ENCODE results near the gene ANO3. TPM values are rescaled to one million over a fixed set of nuclear protein-coding genes. Genes with fewer than 3 reads are reported as not detected.
A peak's percentile ranks its signal among the peaks of the same experiment; 100 is the strongest.

ANO3 gene
- total RNA-seq, 1 experiment from 2014 or later = 1.7 TPM

DNA sequence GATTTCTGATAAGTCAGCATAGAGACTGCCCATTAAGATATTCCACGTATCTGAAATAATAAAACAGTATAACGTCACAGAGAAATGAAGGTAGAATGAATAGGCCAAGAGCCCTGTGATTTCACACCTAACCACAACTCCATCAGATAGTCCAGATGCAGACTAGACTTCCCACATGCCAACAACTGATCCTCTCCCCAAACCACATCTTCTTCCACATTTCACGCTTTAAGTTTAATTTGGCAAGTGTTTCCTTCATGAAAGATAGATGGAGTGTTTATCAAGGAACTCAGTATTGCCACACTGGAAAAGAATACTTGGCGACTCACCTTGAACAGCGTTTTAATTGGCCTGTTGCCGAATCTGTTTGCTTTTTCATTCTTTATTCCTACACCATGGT, 158.6 kb downstream of the ANO3 start:
- DNase-seq (ENCODE audit: low spot score) = no peak

DNA sequence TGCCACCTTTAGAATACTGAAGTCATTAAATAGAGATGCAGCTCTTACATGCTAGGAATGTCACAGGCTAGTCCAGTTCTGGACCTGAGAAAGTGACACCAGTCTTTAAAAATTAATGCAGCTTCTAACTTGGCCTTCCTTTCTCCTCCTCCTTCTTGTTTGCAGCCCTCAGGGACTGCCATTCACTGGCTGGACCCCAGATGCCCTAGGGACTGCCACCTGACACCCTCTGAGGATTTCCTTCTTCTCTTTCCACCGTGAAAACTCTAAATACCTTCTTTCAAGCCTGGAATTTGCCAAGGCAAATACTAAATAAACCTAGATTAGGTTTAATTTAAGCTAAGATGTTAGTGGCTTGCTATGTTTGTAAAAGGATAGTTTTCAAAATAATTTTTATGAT, 161.7 kb downstream of the ANO3 start:
- no peak for DNase-seq (ENCODE audit: low spot score)

DNA sequence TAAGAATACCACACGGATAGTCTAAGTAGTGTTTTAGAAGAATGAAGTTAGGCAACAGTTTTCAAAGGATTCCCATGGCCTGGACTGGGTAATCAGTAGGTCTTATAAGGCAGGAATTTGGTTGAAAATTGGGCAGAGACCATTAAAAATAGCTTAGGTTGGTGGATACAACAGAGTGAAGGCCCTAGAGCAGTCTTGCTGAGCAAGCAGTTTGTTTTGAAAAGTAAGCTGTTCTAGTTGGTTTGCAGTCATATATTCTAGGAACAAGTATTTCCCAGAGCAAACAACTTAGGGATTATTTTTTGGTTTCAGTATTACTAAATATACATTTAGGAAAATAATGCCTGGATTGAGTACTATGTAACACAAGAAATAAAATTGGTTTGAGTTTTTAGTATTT, 175.3 kb downstream of the ANO3 start:
- no peak for DNase-seq (ENCODE audit: low spot score)

DNA sequence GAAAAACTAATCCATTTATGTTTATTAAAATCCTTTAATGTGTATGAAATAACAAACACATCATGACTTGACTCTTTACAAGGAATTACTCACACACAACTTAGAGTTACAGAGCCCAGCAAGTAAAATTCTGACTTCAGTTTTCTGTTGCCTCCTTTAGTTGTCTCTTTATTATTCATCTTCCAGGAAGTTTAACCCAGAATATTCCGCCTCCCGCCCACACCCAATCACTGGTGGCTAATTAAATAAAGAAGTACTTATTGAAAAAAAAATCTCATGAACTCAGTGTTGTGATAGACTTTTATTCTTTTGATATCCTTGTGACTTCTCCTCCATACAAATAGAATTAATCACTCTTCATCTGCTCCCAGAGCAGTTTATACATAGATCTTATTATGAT, 178.2 kb downstream of the ANO3 start:
- no peak for DNase-seq (ENCODE audit: low spot score)

DNA sequence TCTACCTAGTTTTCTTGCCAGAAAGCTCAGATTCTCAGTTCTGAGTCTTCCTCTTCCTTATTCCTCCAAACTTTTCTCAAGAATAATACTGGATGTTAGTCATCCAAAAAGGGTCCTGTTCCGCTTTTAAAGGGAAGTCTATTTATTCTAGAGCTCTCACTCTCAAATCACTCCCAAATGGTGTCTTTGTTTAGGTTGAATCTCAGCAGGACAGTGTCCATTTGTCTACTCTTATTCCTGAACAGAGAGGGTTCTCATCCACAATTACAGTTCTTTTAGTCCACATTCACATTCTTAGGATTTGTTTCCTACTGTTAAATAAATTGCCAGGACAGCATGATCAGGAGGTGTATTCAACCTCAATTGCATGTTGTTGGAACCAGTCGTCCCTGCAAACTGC, 178.8 kb downstream of the ANO3 start:
- no peak for DNase-seq (ENCODE audit: low spot score)

DNA sequence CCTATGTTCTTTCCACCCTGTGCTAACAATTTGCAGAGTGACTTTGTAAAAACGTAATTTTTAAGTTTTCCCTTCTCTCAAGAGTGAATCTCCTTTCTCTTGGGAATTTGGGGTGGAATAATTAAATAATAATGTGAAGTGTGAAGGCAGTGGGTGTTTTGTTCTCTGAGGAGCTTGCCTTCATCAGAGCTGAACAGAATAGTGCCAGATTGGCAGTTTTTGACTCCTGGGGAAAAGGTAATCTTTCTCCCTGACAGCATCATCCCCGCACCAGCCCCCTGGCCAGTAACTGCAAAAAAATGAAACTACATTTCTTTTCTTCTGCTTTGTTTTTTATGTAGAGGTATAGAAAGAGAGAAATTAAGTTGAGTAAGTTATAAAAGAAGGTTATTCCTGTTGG, 180.3 kb downstream of the ANO3 start:
- no peak for DNase-seq (ENCODE audit: low spot score)

DNA sequence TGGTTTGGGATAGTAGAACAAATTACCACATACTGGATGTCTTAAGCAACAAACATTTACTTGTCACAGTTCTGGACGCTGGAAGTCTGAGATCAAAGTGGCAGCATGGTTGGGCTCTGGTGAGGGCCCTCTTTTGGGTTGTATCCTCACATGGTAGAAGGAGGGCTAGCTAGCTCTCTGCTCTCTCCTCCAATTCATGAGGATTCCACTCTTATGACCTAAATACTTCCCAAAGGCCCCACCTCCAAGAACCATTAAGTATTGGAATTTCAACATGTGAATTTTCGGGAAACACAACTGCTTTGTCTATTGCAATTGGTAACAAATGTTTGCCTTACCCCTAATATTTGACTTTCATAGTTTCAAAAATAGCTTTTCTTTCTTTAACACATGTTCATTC, 187.5 kb downstream of the ANO3 start:
- no peak for DNase-seq (ENCODE audit: low spot score)

DNA sequence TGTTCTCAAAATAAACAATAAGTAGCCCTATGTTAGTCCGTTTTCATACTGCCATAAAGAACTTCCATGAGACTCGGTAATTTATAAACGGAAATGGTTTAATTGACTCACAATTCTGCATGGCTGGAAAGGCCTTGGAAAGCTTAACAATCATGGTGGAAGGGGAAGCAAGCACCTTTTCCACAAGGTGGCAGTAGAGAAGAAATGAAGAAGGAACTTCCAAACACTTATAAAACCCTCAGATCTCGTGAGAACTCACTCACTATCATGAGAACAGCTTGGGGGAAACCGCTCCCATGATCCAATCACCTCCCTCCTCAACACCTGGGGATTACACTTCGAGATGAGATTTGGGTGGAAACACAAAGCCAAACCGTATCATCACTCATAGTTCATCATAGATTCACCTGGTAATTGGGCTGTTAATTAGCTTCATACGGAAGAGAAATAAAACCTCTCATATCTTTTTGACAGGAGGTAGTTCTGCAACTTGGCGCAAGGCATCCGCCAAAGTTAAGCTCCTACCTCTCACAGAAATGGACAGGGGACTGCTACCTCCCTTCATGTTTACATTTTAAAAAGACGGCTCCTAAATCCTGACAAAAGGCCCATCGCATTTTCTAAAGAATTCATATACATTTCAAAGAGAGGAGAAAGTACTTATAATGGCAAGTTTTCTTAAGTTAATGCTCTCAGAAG, 191.1 kb downstream of the ANO3 start:
- peak; percentile 63 for DNase-seq (ENCODE audit: low spot score)

DNA sequence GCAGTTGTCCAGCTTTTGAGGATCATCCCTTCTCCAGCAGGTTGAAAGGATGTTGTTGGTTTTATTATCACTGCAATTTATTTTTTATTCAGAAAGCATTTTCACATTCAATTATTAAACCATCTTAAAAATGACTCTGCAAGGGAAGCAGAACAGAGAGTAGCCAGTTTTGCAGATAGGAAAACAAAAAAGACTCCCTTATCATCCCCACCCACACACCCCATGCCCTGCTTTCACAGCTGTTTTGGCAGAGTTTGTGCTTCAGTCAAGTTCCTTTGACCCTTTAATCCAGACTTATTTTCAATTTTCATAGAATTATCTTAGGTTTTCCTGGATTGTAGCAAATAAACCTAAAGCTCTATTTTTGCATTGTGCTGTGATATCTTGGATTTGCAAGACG, 195.8 kb downstream of the ANO3 start:
- DNase-seq (ENCODE audit: low spot score) = no peak

DNA sequence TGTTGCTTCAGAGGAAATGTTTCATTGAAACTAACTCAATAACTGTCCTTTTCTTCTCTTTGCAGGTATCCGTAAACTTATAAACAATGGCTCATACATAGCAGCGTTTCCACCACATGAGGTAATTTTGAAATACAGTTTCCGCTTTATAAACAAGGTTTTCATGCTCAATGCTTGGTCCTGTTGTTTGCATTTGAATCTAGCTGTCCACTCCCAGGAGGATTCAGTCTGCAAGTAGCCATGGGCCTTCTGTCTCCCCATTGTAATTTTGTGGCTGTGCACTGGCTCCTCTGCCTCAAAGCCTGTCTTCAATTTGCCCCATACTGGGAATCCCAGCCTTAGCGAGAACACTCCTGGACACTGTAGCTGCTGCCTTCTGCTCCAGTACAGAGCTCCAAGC, 205.4 kb downstream of the ANO3 start:
- no peak for DNase-seq (ENCODE audit: low spot score)

DNA sequence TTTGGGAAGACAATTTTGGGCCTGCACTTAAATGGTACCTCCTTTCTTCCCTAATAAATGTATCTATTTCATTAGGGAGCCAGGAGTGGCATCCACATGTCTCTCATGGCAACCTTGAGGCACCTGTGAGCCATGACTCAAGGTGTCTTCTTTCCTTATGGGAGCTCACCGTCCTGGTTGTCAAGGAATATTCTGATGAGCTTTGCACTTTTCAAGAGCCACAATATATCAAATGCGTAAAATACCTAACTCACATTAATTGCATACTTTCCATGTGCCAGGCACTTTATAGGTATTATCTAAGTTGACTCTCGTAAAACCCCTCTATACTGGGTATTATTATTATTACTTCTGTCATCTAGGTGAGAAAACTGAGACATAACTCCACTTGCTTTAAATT, 207.6 kb downstream of the ANO3 start:
- no peak for DNase-seq (ENCODE audit: low spot score)

DNA sequence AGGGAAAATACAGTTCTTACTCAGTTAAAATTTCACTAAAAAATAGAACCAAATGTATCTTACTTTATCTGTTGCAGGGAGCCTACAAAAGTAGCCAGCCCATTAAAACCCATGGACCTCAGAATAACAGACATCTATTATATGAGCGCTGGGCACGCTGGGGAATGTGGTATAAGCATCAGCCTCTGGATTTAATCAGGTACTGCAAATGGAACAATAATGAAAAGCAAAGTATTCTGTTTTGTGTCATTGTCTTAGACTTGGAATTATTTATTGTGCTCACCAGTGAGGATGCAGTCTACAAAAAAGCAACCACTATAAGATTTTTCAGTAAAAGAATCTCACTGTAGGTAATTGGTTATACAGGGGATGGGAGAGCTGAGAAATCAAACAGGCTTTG, 209.9 kb downstream of the ANO3 start:
- no peak for DNase-seq (ENCODE audit: low spot score)

DNA sequence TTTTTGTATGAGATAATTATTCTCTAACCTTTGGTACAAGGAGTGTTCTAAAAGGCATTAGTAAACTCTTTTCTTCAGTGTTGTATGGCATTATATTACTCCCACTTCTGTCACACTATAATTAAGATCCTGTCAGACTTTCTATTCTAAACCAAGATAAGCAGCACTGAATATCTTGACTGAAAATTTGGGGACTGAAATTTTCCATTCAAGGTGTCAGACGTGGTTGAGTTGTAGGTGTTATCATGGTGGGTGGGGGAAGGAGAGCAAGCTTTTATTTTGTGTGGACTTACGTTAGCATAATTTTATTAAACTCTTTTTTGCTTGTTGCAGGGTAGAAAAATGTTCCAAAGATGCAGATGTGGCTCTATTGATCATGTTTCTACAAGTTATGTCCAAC, 217.2 kb downstream of the ANO3 start:
- DNase-seq (ENCODE audit: low spot score) = no peak

DNA sequence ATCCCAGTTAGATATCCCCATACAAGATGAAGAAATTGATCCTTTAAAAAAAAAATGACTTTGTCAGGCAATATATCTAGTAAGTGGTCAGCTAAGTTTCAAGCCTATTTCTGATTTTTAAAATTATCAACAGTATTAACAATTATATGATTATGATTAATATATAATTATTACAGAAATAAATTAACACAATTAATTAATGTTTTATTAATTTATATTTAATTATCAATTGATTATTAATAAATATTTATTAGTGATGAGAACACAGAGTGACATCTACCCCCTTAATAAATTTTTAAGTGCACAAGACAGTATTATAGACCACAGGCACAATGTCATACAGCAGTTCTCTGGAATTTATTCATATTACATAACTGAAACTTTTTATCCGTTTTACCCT, 218.1 kb downstream of the ANO3 start:
- no peak for DNase-seq (ENCODE audit: low spot score)

DNA sequence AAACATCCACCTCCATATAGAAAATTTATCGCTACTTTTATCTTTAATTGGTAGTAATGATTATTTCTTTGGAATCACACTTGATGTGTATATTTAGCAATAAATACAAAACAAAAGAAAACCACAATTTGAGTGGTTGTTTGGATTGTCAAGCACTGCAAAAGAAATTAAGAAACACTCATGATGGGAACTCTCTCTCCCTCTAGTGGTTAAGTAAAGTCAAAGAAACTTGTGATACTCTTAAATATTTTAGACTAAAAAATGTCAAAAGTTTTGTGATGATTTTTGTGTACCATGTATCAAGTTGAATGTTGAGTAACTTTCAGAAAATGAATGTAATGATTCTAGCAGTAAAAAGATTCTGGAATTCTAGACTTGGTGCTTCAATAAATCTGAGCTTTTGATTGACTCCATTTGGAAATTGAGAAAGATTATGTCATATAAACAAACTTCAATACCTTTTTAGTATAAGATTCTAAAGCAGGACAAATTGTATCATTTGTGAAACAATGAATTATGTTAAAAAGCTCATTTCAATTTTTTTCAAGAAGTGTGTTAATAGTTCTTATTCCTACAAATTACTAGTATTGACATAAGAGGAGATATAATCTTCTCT, 219.4 kb downstream of the ANO3 start:
- DNase-seq (ENCODE audit: low spot score) = no peak

DNA sequence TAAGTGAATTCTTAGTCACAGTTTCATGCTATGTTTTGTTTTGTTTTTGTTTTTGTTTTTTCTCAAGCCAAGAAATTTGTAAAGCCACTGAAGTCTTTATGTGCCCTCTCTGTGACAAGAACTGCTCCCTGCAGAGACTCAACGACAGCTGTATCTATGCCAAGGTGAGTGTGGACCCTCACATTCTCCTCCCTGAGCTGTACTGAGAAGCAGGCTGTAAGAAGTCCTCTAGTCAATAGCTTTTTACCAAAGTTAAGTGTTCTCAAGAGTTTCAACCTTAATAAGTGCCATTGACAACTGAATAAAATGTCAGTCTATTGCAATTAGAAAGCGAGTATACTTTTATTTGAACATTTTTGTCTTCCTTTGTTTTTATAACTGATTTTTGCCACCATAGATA, 221.3 kb downstream of the ANO3 start:
- DNase-seq (ENCODE audit: low spot score) = no peak

DNA sequence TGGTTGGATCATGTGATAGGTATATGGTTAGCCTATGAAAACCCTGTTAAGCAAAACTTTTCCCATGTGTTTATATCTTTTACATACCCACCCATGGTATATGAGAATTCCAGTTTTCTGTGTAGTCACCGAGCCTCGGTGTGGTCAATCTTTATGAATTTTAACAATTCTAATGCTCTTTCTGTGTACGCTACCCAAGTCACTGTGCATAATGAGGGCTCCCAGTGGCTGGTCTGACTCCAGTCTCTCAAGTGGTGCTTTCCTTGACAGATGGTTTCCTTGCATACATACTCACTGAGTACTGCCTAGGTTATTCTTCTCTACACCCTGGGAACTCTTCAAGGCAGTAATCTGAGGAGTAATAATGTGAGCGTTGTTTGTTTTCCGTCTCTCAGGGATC, 222.5 kb downstream of the ANO3 start:
- no peak for DNase-seq (ENCODE audit: low spot score)

DNA sequence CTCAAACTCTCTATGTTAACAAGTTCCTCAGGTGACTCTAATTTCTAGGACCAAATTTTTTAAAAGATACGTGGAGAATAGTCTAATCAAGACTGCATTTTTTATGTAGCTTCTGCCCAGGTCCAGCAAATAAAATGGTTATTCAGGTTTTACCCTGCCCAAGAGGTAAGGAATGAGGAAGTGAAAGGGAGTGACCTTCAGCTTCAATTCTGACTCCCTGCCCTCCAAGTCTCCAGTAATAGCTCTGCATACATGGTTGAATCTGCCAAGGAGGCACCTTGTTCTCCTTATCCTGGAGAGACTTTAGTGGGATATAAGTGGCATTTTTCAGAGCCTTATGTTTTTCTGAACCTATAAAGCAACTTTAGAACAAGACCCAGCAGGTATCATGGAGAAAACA, 224.7 kb downstream of the ANO3 start:
- no peak for DNase-seq (ENCODE audit: low spot score)

DNA sequence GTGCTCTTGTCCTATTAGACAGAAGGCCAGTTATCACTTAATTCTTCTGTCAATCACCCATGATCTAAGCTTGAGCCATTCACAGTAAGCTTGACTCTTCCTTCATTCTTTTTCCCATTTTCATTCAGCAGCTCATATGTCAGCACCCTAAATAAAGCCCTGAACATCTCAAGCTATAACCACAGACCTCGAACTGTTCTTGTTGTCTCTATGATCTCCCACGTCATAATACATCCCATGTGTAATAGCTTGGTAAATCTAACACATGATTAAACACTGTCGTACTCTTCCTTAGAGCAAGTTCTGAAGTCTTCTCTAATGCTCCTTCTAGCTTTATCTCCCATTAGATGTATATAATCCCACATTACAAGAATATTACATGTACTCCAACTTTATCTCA, 225.7 kb downstream of the ANO3 start:
- no peak for DNase-seq (ENCODE audit: low spot score)

DNA sequence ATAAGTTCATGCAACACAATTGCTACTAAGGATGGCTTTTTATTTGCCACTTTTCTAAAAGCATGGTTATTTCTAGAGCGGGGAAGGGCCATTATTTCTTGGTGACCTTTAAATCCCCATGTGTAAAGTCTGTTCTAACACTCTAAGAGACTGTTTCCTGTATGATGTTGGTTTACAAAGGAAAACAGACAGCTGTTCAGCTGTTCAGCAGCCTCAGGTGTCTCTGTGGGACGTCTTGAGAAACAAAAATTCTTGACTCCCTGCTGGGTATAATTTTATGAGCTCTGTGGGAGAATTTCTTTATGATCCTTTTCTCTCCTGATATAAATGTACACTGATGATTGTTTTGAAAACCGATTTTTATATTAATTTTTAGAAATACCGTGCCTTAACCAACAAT, 226.3 kb downstream of the ANO3 start:
- no peak for DNase-seq (ENCODE audit: low spot score)

DNA sequence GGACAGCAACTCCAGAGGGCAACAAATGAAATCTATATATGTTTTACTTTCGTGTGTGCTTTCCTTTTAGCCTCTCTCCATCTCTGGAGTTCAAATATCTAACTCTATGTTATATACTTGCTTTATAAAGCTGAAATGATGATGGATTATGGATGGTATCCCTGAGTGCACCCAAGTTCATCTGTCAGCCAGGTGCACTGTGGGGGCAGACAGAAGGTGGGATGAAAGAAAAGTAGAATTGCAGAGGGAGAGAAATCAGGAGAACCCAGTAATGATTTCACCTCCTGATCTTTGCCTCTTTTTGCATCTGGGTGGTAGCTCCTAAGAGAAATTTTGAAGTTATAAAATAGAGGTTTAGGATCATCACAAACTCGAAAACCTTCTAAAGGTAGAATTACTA, 237.7 kb downstream of the ANO3 start:
- DNase-seq (ENCODE audit: low spot score) = no peak

DNA sequence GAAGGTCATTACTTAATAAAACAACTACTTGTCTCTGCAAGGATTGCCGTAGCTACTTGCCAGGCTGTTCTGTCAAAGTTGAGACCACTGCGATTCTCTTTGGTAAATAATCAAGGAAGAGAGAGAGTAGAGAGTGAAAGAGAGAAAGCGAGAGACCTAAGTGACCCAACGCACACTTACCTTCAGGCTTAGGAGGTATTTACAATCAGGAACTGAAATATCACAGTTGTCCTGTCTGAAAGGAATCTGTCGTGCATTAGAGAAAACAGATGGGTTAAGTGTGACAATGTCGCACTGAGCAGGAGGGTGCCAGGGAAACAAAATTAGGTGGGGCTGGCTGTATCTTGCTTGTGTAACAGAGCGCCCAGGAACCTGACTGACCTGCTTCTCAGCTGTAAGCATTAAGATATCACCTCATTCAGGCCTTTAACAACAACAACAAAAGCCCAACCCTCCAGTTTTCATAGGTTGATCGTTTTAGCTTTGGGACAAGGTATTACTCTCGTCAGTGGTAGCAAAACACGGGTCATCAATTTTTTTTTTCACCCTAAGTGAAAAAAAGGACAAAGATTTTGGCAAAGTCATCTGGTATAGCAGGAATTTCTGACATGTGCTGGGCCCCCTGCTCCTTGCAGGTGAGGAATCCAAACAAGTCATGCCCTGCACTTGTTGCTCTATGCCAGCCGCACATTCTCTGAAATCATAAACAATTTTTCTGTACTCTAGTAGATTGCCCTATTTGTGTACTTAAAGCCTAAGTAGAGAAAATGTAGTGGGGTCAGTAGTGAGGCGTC, 240.1 kb downstream of the ANO3 start, which contains the start of gene MUC15:
TSS of gene MUC15 (minus strand) at position 403 of the 794 bp plus-strand sequence. CDS start 5,169 bp downstream, outside the sequence.
- no peak for DNase-seq (ENCODE audit: low spot score)

DNA sequence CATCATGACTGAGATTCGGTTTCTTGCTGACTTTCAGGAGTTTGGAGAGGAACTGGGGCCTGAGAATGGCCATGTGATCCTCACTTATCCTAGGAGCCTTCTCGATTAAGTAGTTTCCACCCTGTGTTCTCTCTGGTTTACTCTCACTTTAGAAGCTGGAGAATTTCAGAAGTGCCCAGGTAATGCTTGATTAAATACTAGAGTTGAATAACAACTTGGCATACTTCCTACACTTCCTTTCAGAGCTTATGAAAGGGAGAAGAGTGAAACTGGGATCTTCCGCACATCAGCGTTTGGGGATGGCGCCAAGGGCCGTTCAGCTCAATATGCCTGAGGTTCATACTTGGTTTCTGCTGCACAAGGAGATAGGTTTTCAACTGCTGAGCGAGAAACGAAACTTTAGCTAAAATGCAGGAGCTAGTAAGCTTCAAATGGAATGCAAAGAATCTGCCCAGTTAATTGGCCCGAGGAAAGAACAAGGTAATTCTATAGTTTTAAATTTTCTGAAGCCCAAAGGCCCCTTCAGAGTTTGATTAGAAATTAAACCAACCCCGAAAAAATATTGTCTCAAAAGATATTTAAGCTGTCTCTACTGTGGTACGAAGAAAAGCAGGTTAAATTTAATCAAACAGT, 241.0 kb downstream of the ANO3 start:
- DNase-seq (ENCODE audit: low spot score) = no peak

Measured in A172 (cell line).